ENCODE results near the gene HEXA. TPM values are rescaled to one million over a fixed set of nuclear protein-coding genes. Genes with fewer than 3 reads are reported as not detected.
"Not testable (repeated sequence)": the region's sequence is repeated elsewhere in the genome, so short reads cannot be mapped to it uniquely, and the experiment has no call there.

The HEXA gene
- total and polyA plus RNA-seq, 9 of the 15 experiments (the other 6 are each of a cell fraction or from before 2014, with no cell fraction given), result 22.2 to 136 (median 68.9) TPM

DNA sequence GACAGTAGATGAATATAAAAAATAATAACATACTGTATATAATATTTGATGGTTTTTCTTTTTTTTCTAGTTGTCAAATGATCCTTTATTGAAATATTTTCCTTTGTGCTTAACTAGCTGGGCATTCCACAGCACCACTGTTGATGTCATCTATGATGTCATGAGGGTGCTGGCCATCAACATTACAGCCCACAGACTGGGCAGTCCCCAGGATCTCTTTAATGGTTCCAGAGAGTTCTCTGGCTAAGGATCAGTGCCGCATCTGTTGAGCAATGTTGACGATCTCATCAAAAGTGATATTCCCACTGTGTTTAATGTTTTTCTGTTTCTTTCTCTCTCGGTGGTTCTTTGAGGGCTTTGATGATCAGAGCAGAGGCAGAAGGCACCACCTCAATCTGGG is 3.3 kb upstream of the HEXA start:
- Histone ChIP-seq H3K4me1 (replicated peaks in 1 of 2; ENCODE audit: control insufficient read depth in 2 of 2, insufficient read depth in 2 of 2, low read length in 2 of 2) (peaks cover 7 to 15% of the 10 kb centered on the region in 2 experiments; a peak in 3 of 5 replicates), H3K27me3 (ENCODE audit: control insufficient read depth in 2 of 2, insufficient read depth in 2 of 2, low read length in 2 of 2) (peaks cover 6 to 16% of the 10 kb centered on the region in 2 experiments; a peak in 4 of 5 replicates), H3K79me2 (ENCODE audit: control insufficient read depth, insufficient read depth, low read length) (peaks cover 16% of the 10 kb centered on the region)
- H3K9ac ChIP-seq (ENCODE audit: insufficient read depth in 1 of 2, low read depth in 2 of 2, low read length in 2 of 2); H3K9me1 ChIP-seq (ENCODE audit: control insufficient read depth, insufficient read depth, low read length); intact Hi-C loops (cut with micrococcal nuclease); H3K9me3 ChIP-seq (replicated peaks; ENCODE audit: control insufficient read depth, insufficient read depth, low read depth, low read length); H3K27ac ChIP-seq (ENCODE audit: extremely low read depth, low read depth, low read length); H3K36me3 ChIP-seq (ENCODE audit: control insufficient read depth, insufficient read depth, low read length); BruUV-seq (replicated peaks); H2AFZ ChIP-seq (ENCODE audit: low read depth, low read length); H3K4me3 ChIP-seq; DNase-seq (ENCODE audit: extremely low read depth in 1 of 4, low spot score in 3 of 4); CTCF ChIA-PET (ENCODE audit: low intra/inter-chr PET ratio); ATAC-seq; FAIRE-seq; POLR2A ChIA-PET; H4K20me1 ChIP-seq (replicated peaks; ENCODE audit: control insufficient read depth, insufficient read depth, low read length); H3K4me2 ChIP-seq (ENCODE audit: insufficient read depth, low read length); in situ Hi-C loops (cut with MboI): not testable (repeated sequence)
- WGBS (ENCODE audit: insufficient coverage, low coverage, missing lambda C conversion rate), result 19% methylated on average over 3 of the region's 3 CpGs

- no peak overlapping the region for H2AFZ ChIP-seq (ENCODE audit: low read depth, low read length)
- no peak overlapping the region for H3K27ac ChIP-seq (ENCODE audit: extremely low read depth, low read depth, low read length)
- no TSS peak for BruUV-seq (replicated peaks)
- no peak overlapping the region for H3K4me3 ChIP-seq
- ATAC-seq (no peak), FAIRE-seq (no peak), DNase-seq (ENCODE audit: extremely low read depth in 1 of 4, low spot score in 3 of 4) (no peak)
- WGBS (ENCODE audit: insufficient coverage, low coverage, missing lambda C conversion rate), result 33% methylated on average over 1 of the region's 1 CpG
- in situ Hi-C loops (cut with MboI), result no loop called here
- H3K36me3 ChIP-seq (ENCODE audit: control insufficient read depth, insufficient read depth, low read length), result peaks cover 8% of the 10 kb centered on the region; the same call in 2 of the 3 replicates
- H4K20me1 ChIP-seq (replicated peaks; ENCODE audit: control insufficient read depth, insufficient read depth, low read length), result no peaks in the 10 kb centered on the region
- intact Hi-C loops (cut with micrococcal nuclease), result no loop called here
- peaks cover 8 to 15% of the 10 kb centered on the region in 2 experiments; a peak in 3 of 5 replicates for H3K4me1 ChIP-seq (replicated peaks in 1 of 2; ENCODE audit: control insufficient read depth in 2 of 2, insufficient read depth in 2 of 2, low read length in 2 of 2)
- peaks cover 0 to 11% of the 10 kb centered on the region in 2 experiments; a peak in 3 of 5 replicates for H3K27me3 ChIP-seq (ENCODE audit: control insufficient read depth in 2 of 2, insufficient read depth in 2 of 2, low read length in 2 of 2)
- CTCF ChIA-PET (ENCODE audit: low intra/inter-chr PET ratio), result no interaction called here
- H3K9me1 ChIP-seq (ENCODE audit: control insufficient read depth, insufficient read depth, low read length), result no peaks in the 10 kb centered on the region
- H3K79me2 ChIP-seq (ENCODE audit: control insufficient read depth, insufficient read depth, low read length), result peaks cover 28% of the 10 kb centered on the region
- H3K9ac ChIP-seq (ENCODE audit: insufficient read depth in 1 of 2, low read depth in 2 of 2, low read length in 2 of 2), result no peak overlapping the region
- POLR2A ChIA-PET, result no interaction called here
- no peak overlapping the region for H3K4me2 ChIP-seq (ENCODE audit: insufficient read depth, low read length)
- no peaks in the 10 kb centered on the region for H3K9me3 ChIP-seq (replicated peaks; ENCODE audit: control insufficient read depth, insufficient read depth, low read depth, low read length)
- TF ChIP-seq HNRNPLL (IDR thresholded peaks at IDR 0.05; ENCODE audit: low read depth, low read length, poor library complexity, severe bottlenecking), result no peak
- no peak for TF ChIP-seq TCFL5 (CRISPR knock-in tag; conservative IDR thresholded peaks at IDR 0.05)
- TF ChIP-seq ZNF140 (CRISPR knock-in tag; IDR thresholded peaks at IDR 0.05), result no peak
- no peak for TF ChIP-seq POLR2G (IDR thresholded peaks at IDR 0.05; ENCODE audit: low read depth, low read length)
- TF ChIP-seq POLR2AphosphoS2 (IDR thresholded peaks at IDR 0.05; ENCODE audit: low read length), result no peak
- no peak for TF ChIP-seq ZNF584 (CRISPR knock-in tag; IDR thresholded peaks at IDR 0.05; ENCODE audit: low read depth)
- no peak for TF ChIP-seq REST (IDR thresholded peaks at IDR 0.05; ENCODE audit: borderline replicate concordance)
- no peak for TF ChIP-seq REST (CRISPR knock-in tag; IDR thresholded peaks at IDR 0.05; ENCODE audit: low read depth)
Observed at GRCh38 chr15:72377331-72377730, 1.5 kb upstream of the HEXA start.
